Psoas muscle (tissue), 8 donors: Measurements from ENCODE around the gene GATD1. TPM values are rescaled to one million over a fixed set of nuclear protein-coding genes. Genes with fewer than 3 reads are reported as not detected.
"Not testable (repeated sequence)": the region's sequence is repeated elsewhere in the genome, so short reads cannot be mapped to it uniquely, and the experiment has no call there.

Experiments
- ATAC-seq, 4 donors: fragments of 200-7000 bp; cut with Tn5 transposase; one replicate each; pipeline ENCODE4 v1.9.1; 2020; ENCODE audit warnings: moderate library complexity in 3 of 4, mild to moderate bottlenecking in 2 of 4
- DNase-seq, 2 donors: peaks; one replicate each; pipeline ENCODE4 v3.0.0-alpha.2; 2020
- H3K27ac ChIP-seq: fragments of 200-600 bp; one replicate; pipeline ENCODE4 v1.8.0; 2022
- H3K27me3 ChIP-seq, 3 donors: fragments of 200-600 bp in 1 of 3; one replicate each; pipeline versions ENCODE4 v1.6.1 to v1.8.0; 2013 to 2022; ENCODE audit warnings: low read length in 2 of 3, mild to moderate bottlenecking in 2 of 3, moderate library complexity in 1 of 3; ENCODE audit not compliant: insufficient read depth in 3 of 3
- H3K36me3 ChIP-seq, 2 donors: fragments of 200-600 bp in 1 of 2; one replicate each; pipeline versions ENCODE4 v1.6.1 to v1.8.0; 2013 to 2022; ENCODE audit warnings: low read depth in 1 of 2, mild to moderate bottlenecking in 1 of 2, moderate library complexity in 1 of 2; ENCODE audit not compliant: insufficient read depth in 1 of 2
- H3K4me1 ChIP-seq: fragments of 200-600 bp; one replicate; pipeline ENCODE4 v1.8.0; 2022
- H3K4me3 ChIP-seq: fragments of 200-600 bp; one replicate; pipeline ENCODE4 v1.8.0; 2022; ENCODE audit warnings: mild to moderate bottlenecking
- H3K9me3 ChIP-seq: fragments of 200-600 bp; one replicate; pipeline ENCODE4 v1.8.0; 2022
- CTCF ChIP-seq: fragments of 200-600 bp; IDR thresholded peaks from one replicate; pipeline ENCODE4 v1.8.0; 2022; ENCODE audit warnings: antibody characterized with exemption
- WGBS, 3 donors: extraction: QIAGEN DNeasy Blood & Tissue Kit; methylation state at CpG; one replicate each; pipeline versions ENCODE4 v1.1.6 to v1.1.7; 2013; 5-methylcytosine and 5-hydroxymethylcytosine counted together
- intact Hi-C, 2 donors: fragments of 100-400 bp; cut with DNase I; formaldehyde crosslinking; loops; one replicate each; pipeline versions ENCODE4 v1.11.0 to v1.14.2; 2022
- polyA plus RNA-seq, 3 donors: library from polyadenylated mRNA; stranded (reverse); fragments of 200-250 nt; gene quantifications; one replicate each; pipeline ENCODE4 v1.2.3, GENCODE V29; 2013
- total RNA-seq, 4 donors: library from RNA; stranded (reverse); fragmentation: NEBNext Ultra II Directional in 2 of 4; extraction: Animal tissue kit (Norgen Biotek cat#: 25700) in 2 of 4; gene quantifications; one replicate each; pipeline versions ENCODE4 v1.2.1 to v1.2.4, GENCODE V29; 2021 to 2023
- donor health status: healthy with polysubstance abuse.
- donor health status: DM: no; HTN: no; CAD: no; lungs with moderate emphysema.
- donor health status: Bipolar disorder and iron deficiency.
- donor health status: healthy.
- donor health status: DM: yes; HTN: yes; CAD: no.
- donor health status: DM: no; HTN: no; CAD: no.
- donor health status: DM: no; HTN: no; CAD: no.
- donor health status: DM: yes; HTN: yes; CAD: no.

GATD1 gene
- total and polyA plus RNA-seq, 7 donors = 11.0 to 32.6 (median 20.9) TPM

- no peaks in the 10 kb centered on the region for H3K4me1 ChIP-seq
- no peak for ATAC-seq
- H3K4me3 ChIP-seq = no peak overlapping the region
- no peaks in the 10 kb centered on the region for H3K36me3 ChIP-seq
- H3K27ac ChIP-seq = no peak overlapping the region
- no peak for TF ChIP-seq CTCF
- H3K27me3 ChIP-seq = no peaks in the 10 kb centered on the region
- 36 to 42% (median 37%) methylated on average over 11 of the region's 11 CpGs for WGBS, 3 donors
- intact Hi-C loops = no loop called here
- no peak for DNase-seq
- no peaks in the 10 kb centered on the region for H3K9me3 ChIP-seq
Measured at GRCh38 chr11:737366-737765, 39.9 kb downstream of the GATD1 start.

GRCh38 chr11:734541-734940 lies 42.7 kb downstream of the GATD1 start:
- intact Hi-C loops, H3K4me1 ChIP-seq, H3K36me3 ChIP-seq, H3K4me3 ChIP-seq, H3K27ac ChIP-seq, H3K27me3 ChIP-seq, H3K9me3 ChIP-seq, ATAC-seq, DNase-seq: not testable (repeated sequence)
- WGBS, 3 donors = 91 to 95% (median 92%) methylated on average over 21 to 26 of the region's 26 CpGs

- Histone ChIP-seq H3K36me3 (no peaks in the 10 kb centered on the region), H3K9me3 (no peaks in the 10 kb centered on the region), H3K27me3 (peaks cover 0 to 2% (median 0%) of the 10 kb centered on the region in 3 donors), H3K4me3 (no peak overlapping the region), H3K27ac (no peak overlapping the region), H3K4me1 (peaks cover 5% of the 10 kb centered on the region)
- 75 to 80% (median 77%) methylated on average over 20 of the region's 20 CpGs for WGBS, 3 donors
- ATAC-seq (no peak), DNase-seq (no peak)
- intact Hi-C loops = no loop called here
- no peak for TF ChIP-seq CTCF
Measured at GRCh38 chr11:733072-733471, 44.2 kb downstream of the GATD1 start.

GRCh38 chr11:729492-730074 lies 47.7 kb downstream of the GATD1 start:
- intact Hi-C loops = no loop called here
- no peaks in the 10 kb centered on the region for H3K36me3 ChIP-seq
- H3K4me3 ChIP-seq = no peak overlapping the region
- WGBS, 3 donors = 56 to 72% (median 64%) methylated on average over 17 of the region's 17 CpGs
- peaks cover 0 to 26% (median 11%) of the 10 kb centered on the region in 3 donors for H3K27me3 ChIP-seq
- no peaks in the 10 kb centered on the region for H3K9me3 ChIP-seq
- H3K27ac ChIP-seq = no peak overlapping the region
- TF ChIP-seq CTCF = no peak
- H3K4me1 ChIP-seq = peaks cover 11% of the 10 kb centered on the region
- ATAC-seq = no peak
- no peak for DNase-seq

GRCh38 chr11:728901-729491 lies 48.3 kb downstream of the GATD1 start:
- H3K27ac ChIP-seq = no peak overlapping the region

More at GRCh38 chr11:728901-729491, 48.3 kb downstream of the GATD1 start:
- Histone ChIP-seq H3K4me3 (no peak overlapping the region), H3K4me1 (peaks cover 11% of the 10 kb centered on the region), H3K27me3 (peaks cover 0 to 32% (median 13%) of the 10 kb centered on the region in 3 donors), H3K36me3 (no peaks in the 10 kb centered on the region), H3K9me3 (no peaks in the 10 kb centered on the region)
- DNase-seq = no peak
- WGBS, 3 donors = 81 to 84% (median 82%) methylated on average over 15 of the region's 15 CpGs
- intact Hi-C loops = no loop called here
- no peak for ATAC-seq
- no peak for TF ChIP-seq CTCF
